ENCODE data around the gene NTM.

NTM gene

DNA sequence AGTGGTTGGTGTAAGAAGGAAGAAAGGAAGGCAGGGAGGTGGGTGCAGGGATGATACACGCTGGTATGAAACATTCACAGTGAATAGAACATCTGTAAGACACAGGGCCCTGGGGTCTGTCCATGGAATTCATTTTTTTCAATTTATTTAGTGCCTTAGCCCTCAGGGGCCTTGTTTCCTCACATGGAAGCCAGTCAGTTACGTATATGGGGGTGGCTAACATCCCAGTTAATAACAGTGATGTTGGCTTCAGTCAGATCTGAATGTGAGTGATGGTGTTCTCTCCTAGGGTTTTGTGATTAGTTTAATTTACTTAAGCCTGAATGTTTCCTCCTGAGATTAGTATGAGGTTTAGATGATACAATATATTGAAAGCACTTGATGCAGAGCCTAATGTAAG lies 577.1 kb downstream of the NTM start:
- DNase-seq = no peak

DNA sequence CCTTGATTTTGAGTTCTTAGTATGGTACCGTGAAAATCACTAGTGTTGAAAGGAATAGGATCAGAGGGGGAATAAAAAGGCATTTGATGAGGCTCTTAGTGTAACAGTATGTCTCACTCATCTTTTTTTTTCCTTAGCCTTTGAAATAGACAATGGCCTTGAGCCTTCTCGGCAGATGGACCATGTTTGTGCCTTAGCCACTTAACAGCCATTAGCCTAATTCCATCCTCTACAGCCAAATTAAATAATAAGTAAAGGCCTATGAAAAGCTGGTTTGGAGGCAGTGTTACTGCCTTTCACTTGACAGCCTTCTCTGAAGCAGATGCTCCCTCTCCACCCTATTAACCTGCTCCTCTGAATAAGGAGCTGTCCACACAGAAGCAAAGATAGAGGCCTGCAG lies 580.7 kb downstream of the NTM start:
- no peak for DNase-seq

DNA sequence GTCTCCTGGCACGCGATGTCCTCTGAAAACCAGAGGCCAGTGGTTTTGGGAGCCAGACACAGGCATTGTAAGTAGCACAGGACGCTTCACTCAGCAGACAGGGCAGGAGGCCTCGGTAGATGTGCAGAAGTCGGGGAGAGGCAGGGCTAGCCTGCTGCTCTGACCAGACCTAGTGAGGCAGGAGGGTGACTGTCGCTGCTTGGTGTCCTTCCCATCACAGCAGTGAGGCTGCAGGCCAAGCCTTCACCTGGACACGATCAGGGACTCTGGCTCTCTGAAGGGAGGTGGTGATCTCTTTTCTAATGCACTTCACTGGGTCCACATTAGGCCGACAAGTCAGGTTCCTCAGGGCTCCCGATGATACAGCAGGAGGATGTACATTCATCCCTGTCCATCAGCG lies 583.7 kb downstream of the NTM start:
- DNase-seq = no peak

DNA sequence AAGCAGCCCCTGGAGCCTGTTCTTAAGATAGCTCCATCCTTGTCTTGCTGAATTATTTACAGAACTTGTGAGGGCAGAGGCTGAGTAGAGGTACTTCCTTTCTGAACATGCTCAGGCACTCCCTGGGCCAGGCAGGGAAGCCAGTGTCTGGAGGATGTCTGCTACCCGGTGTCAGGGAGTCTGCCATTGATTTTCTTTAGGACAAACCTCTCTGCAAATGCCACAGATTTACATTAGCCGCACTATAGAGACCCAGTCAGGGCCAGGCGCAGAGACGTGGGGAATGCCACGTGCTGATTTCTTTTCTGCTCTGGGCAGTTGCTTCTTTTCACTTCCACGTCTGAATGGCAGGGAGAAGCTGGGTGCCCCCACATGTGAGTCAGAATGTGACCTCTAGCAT lies 585.5 kb downstream of the NTM start:
- DNase-seq = no peak

DNA sequence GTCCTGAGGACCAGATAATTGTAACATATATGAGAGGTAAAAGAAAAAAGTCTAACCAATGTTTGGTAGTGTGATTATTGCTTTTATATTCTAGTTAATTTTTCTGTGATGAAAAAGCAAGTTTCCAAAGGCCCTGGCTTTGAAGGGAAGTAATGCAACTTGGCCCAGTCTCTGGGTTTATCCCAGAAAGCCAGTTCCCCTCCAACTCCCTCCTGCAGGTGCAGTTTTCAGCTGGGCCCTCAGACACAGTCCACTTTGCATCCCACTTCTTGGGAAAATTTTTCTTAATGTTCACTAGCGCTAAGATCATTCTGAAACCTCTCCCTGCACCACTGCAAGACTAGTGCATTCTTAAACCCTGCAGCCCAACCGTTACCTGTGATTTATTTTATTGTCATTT lies 586.8 kb downstream of the NTM start:
- no peak for DNase-seq

DNA sequence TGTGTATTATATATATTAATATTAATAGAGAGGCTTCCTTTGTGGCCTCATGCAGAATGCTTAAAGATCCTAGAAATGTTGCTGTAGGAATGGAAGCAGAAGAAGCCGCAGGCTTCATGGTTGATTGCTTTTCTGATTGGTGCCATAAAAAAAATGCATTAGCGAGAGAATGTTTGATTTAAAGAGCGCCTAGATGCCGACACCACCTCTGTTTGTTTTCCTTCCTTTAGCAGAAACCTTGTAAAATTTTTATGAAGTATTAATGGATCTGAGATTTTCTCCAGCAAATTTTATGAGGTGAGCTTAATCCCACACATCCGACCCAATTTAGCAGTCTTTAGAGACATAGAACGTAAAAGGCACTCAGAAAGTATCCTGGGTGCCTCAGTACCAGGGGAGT lies 587.5 kb downstream of the NTM start:
- DNase-seq = no peak

DNA sequence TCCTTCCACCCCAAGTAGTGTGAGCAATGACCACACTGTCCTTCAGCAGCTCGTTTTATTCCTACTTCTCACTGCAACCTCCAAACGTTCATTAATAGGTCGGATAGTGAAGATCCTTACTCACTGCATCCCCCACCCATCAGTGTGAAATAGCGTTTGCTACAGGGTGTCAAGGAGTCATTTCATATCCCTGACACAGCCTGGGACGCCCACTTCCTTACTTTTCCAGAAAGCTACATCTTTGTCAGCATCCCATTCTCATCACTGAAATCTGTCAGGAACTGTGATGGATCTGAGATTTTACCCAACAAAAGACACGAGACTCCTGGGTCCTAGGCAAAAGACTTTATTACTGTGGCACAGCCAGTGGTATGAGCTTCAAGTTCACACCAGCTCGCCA lies 592.4 kb downstream of the NTM start:
- DNase-seq = no peak

DNA sequence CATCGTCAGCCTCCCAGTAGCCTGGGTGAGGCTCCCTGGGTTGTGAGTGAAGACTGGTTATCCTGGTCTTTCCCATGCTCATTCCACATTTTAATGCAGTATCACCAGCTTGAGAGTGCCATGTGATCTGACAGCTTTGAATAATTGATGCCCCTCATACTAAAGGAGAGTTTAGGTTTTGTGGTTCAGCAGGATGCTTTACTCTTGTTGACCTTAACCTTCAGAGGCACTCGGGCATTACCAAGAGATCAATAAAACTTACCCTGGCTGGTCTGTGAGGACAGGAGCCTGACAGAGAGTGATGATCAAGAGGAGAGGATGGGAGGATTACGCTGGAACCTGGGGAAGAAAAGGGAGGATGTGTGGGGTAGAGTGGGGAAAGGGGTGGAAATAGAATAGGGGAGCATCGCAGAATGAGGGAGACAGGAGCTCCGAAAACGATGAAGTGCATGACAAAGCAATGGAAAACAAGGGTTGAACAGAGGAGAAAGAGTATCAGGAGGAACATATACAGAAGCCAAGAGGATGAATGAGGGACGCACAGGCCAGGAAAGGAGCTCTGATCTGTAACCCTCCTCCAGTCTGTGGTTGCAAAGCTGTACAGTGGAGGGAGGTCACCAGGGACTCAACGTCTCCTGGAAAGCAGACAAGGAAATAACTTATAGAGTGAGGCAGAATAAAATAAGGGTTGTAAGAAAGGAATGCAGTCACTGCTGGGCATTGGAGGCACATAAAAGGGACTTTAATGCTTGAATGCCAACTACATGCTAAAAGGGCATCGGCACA lies 594.5 kb downstream of the NTM start:
- DNase-seq = no peak

DNA sequence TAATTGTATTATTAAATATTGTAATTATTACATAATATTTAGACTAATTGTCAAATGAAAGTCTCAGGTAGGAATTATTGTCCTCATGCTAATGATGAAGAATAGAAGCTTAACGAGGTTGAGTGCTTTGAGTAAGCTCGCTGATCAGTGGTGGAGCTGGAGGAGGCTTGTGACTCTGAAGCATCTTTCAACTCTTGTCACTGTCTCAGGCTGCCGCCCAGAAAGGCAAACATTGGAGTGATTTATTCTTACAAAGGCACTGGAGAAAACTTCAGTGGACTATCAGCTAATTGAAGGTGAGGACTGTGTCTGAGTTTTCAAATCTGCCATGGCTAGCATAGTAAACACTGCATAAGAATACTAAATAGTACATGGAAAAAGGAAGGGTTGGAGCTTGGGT lies 595.1 kb downstream of the NTM start:
- no peak for DNase-seq

DNA sequence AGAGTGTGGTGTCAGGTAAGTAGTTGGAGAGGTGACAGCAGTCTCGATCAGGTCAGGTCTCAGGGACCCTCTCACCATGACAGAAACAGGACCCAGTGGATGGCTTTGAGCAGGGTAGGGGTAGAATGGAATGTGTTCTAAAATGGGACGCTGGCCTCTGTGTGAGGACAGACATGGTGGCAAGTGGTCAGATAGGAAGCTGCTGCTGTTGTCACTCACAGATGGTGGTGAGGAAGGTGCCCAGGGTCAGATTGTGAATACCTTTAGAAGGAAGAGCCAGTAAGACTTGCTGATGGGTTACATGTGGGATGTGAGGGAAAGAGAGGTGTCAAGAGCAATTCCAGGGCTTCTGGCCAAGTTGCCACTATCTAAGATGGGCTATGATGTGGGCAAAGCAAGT lies 596.3 kb downstream of the NTM start:
- no peak for DNase-seq

DNA sequence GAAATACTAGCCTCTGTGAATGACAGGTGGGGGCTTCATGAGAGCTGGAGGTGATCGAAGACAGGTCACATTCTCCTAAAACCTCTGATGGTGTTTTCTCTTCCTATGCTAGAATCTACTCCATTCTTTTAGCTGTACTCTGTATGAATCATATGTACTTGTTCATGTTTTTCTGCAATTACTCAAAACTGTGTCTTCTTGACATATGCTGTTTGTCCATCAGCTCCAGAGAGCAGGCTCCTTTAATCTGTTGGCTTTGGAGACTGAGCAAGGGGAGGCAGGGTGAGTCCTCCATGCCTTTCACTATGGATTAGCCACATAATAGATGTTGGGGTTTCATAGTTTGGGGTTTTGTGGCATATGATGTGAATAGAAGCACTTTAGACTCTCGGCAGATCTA lies 598.8 kb downstream of the NTM start:
- DNase-seq = no peak

DNA sequence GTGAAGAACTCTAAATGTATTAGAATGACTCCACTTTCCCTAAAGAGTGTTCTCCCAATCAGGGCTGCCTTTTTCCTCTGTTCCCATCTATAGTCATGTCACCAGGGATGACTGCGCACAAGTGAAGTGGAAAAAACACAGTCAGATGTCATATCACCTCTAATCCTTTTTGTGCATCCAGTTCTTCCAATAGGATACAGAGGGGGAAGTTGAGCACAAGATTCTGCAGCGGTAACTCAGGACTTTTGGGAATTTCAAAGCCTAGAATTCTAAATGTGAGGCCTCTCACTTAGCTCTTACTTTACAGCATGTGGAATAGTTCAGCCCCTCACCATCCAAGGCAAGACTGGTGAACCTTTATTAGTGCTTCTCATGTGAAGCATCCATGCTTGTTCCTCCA lies 602.6 kb downstream of the NTM start:
- DNase-seq = no peak

DNA sequence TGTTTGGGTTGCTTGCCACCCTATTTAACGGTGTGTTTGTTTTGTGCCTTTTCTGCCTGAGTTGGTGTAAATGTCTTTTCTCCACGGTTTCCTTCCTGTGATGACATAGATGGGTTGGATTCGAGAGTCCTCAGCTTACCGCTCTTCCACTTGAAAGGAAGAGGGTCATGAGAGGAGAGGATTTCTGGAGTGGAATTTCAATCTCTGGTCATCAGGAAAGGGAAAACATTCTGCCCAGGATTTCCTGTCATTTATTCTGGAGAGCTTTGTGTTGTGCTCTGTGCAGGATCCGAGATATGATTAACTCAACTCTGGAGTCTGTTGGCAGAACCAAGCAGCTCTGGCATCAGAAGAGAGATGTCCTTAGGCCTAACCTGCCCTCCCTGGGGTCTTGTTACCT lies 605.2 kb downstream of the NTM start:
- no peak for DNase-seq

DNA sequence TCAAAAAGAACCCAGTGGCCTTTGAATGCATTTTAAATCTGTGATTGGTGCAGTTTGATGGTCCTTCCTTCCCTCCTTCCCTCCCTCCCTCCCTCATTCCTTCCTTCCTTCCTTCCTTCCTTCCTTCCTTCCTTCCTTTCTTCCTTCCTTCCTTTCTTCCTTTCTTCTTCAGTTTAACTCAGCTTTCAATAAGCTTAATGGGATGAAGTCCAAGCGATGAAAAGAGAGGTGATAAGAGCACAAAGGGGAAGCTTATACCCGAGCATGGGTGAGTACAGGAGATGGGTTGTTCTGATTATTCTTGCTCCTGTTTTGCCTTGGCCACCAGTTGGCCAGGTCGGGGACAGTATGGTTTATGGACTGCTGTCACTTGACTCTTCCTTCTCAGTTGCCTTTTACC lies 605.6 kb downstream of the NTM start:
- DNase-seq = no peak

DNA sequence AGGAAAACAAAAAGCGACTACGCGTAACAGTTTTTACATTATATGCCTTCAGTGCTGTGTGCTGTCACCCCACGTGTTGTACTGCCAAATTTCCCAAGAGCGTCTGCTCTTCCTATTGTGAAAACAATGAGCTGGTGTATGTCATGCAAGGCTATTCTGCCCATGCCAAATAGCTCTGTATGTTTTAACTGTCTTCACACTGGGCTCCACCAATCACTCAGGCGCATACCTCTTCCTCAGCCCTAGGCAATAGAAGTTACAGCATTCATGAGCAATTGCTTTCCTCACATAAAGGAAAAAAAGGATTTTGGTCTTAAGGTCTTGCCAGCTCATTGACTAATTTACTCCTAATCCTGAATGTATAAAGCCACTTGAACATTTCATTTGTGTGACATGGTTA lies 606.8 kb downstream of the NTM start:
- no peak for DNase-seq

DNA sequence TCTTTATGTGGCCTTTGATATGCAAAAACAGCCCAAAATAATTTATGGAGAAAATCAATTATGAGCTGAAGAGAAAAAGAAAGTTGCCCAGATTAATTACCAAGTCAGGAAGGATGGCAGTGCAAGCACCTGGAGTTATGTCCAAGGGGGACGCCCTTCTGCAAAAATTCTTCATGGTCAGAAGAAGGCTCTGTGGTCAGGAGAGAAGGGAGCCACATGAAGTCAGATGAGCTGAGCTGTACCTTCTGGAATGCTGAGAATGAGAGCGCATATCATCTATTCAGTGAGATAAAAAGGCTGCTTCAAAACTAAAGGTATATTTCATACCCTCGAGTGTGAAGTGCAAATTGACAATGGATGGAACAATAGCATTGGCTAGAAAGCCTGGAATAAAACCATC lies 607.4 kb downstream of the NTM start:
- no peak for DNase-seq

DNA sequence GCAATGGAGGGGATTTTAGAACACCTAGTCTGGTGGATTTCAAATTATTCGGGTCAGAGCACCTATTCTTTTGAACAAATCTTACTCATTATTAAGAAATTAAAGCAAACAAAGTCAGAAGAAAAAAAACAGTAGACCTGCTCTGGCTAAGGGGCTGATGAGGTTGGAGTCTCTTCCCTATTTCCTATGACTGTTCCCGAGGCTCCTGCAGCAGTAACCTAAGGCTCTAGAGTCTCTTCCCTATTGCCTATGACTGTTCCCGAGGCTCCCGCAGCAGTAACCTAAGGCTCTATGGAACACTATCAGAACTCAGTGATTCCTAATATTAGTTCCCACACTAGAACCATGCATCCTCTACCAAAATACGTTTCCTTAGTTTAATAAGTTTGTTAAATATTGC lies 607.9 kb downstream of the NTM start:
- DNase-seq = no peak

DNA sequence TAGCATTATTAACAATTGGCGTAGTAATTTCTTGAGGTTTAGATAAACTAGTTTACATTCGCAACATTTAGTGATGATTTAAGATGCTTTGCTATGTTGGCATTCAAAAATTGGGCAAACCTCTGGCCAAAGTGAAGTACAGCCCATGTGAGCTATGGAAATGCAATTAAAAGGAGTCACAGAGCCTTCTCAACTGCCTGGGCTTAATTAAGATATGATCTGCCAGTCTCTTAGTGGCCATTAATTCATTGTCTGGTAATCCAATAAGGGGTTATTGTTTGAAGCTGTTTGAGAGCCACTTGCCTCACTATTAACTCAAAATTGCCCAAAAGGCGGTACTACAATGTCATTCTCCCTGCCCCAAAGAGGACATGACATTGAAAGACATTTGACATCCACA lies 608.9 kb downstream of the NTM start:
- DNase-seq = no peak

DNA sequence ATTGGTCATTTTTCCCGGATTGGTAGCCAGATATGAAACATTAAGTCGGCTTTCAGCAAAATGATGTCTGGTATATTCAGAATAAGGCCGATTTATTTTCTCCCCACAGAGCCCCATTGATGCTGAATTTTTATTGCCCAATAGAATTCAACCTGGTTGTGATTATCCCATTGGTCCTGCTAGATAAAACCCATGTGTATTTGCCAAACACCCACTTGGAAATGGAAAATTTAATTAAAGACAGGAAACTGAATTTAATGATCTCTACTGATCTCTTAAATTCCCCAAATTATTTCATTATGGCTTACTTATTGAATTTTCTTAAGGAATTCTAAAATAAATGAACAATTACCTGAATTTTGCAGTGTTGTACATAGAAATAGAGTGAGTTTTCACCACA lies 609.8 kb downstream of the NTM start:
- no peak for DNase-seq

DNA sequence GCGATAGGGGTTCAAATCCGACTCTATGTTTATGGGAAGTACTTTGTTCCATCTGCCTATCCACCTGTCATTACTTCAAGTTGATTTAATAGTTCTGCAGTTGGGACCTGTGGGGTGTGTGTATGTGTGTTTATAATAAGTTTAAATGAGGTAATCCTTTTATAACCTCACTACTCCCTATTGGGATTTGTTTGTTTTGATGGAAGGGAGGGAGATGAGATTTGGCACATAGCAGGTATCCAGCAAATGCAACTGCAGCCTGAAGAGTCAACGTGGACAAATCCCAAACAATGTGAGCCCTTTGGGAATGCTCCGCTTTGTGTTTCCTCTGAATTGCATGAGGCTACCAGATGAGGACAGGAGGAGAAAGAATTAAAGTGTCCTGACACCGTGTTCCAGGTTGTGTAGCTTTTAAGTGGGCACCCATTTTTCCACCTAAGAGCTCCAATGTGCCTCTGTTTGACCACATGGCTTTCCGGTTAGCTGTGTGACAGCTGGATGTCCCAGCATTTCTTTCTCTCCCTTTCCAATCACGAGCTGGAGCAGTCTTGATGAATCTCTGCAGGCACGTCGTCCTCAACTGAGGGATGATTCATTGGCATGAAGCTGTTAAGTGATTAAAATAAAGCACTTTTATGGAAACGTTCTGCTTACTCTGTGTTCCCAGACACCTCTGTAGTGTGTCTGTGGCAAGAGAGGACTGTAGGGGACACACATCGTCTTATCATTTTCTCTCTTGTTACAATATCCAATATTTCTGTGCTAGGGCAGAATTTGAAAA lies 610.7 kb downstream of the NTM start:
- DNase-seq = no peak

DNA sequence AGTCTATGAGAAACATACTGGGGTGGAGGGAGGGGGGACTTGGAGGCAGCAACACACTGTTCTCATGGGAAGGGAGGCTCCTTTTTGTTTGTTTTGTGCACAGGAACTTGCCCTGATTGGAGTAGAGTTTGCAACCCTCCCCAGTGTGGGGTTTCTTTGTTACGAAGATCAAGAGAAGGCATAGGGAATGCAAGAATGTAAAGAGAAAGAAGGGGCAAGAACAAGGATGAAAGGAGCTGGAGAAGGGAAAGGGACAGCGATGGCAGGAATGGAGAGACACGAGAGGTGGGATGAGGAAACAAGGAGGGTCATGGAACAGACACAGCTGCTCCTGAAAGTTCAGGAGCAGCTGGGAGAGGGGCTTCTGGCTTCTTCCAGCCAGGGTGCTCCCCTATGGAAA lies 611.7 kb downstream of the NTM start:
- no peak for DNase-seq

DNA sequence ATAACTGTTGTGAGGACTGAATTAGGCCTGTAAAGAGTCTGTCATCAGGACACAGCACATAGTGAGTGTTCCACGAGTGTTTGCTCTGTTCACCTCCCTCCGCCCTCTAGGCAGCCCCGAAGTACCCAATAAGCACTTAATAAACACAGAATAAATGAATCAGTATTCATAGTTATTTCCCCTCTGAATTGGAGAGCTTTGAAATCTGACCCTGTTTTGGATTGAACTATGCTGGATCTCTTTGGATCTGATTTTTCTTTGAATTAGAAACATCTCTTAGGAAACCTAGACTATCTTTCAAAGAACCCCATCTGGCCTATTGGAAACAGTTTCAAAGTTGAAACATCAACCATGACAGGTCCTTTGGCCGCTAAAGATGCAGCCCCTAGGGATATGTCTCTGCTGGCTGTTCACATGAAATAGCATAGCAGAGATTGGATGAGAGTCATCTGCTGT lies 615.5 kb downstream of the NTM start:
- DNase-seq = no peak

DNA sequence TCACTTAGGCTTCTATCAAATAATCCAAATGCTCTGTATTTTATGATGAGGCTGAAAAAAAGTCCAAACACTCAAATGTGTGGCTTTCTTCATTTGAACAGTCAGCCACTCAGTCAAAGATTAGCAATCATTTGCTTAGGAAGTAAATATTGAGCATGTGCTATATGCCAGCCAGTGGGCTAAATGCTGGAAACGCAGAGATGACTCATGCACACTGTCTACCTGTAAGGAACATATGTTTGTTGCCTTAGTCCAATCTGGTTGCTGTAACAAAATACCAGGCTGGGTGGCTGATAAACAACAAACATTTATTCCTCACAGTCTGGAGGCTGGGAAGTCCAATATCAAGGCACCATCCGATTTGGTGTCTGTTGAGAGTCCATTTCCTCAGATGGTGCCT lies 617.3 kb downstream of the NTM start:
- DNase-seq = no peak

DNA sequence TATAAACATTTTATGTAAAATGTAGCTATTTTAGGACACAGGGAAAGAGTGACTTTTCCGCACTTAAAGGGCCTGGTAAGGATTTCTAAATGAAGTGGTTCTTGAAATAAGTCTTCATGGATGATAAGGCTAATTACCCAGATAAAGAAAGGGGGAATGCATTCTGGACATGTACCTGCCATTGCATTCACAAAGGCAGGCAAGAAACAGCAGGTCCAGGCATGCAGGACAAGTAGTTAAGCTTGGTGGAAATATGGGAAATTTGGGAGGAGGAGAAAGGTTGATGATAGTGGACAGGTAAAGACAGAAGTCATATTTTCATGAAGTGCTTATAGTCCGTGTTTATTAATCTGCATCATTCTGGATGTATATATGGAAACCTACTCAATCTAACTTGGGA lies 621.2 kb downstream of the NTM start:
- DNase-seq = no peak

DNA sequence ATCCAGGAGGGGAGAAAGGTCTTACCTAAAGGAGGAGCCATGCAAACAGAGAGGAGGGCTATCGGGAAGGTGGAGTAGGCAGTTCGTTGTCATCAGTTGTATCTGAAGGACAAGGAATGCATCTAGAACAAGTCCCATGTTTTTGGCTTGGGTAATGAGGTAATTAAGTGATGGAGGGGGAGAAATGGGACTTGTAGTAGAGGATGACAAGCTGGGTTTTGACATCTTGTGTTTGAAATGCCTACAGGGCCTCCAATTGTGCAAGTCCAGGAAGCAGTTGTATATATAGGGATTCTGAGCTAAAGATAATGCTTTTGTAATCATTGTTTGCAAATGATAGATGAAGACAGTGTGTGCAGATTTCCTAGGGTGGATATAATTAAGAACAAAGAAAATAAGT lies 622.8 kb downstream of the NTM start:
- no peak for DNase-seq

All from NCI-H2171 (cell line).